CD14-positive monocyte (primary cell): ENCODE data around the gene LARP1. TPM values are rescaled to one million over a fixed set of nuclear protein-coding genes. Genes with fewer than 3 reads are reported as not detected.

Source experiments
- DNase-seq, 3 donors: peaks; one replicate each; pipeline ENCODE4 v3.0.0-alpha.2; 2011 to 2022
- H2AFZ ChIP-seq: 2 replicates; pipeline ENCODE4 v1.6.0; 2012; ENCODE audit warnings: mild to moderate bottlenecking, low read depth, low read length, inconsistent platforms; ENCODE audit not compliant: insufficient read depth, poor library complexity, severe bottlenecking
- H3K27ac ChIP-seq, 2 donors: 1 replicate in 1 of 2; 2 replicates in 1 of 2; pipeline ENCODE4 v1.5.1; 2012 to 2013; ENCODE audit warnings: low read length in 2 of 2, control low read depth in 1 of 2, inconsistent platforms in 1 of 2, low read depth in 1 of 2, mild to moderate bottlenecking in 1 of 2
- H3K27me3 ChIP-seq, 2 donors: one replicate each; pipeline versions ENCODE4 v1.6.0 to v1.6.1; 2011 to 2013; ENCODE audit warnings: low read length in 2 of 2; ENCODE audit not compliant: control insufficient read depth in 2 of 2, insufficient read depth in 2 of 2
- H3K36me3 ChIP-seq, 2 donors: replicated peaks in 1 of 2; 1 replicate in 1 of 2; 2 replicates in 1 of 2; pipeline versions ENCODE4 v1.5.1 to v1.6.1; 2012 to 2013; ENCODE audit warnings: low read length in 2 of 2, control low read depth in 1 of 2, inconsistent platforms in 1 of 2, mild to moderate bottlenecking in 1 of 2; ENCODE audit not compliant: insufficient read depth in 2 of 2, control insufficient read depth in 1 of 2
- H3K4me1 ChIP-seq, 2 donors: 1 replicate in 1 of 2; 2 replicates in 1 of 2; pipeline versions ENCODE4 v1.5.1 to v1.6.1; 2012 to 2013; ENCODE audit warnings: low read length in 2 of 2, control low read depth in 1 of 2, inconsistent platforms in 1 of 2, mild to moderate bottlenecking in 1 of 2, moderate library complexity in 1 of 2; ENCODE audit not compliant: insufficient read depth in 2 of 2, control insufficient read depth in 1 of 2
- H3K4me2 ChIP-seq: replicated peaks from 2 replicates; pipeline ENCODE3; 2012; ENCODE audit warnings: low read length, moderate library complexity, mild to moderate bottlenecking; ENCODE audit not compliant: poor library complexity, severe bottlenecking; ENCODE audit errors: extremely low read depth
- H3K4me3 ChIP-seq, 3 experiments: fragments of 200-600 bp in 1 of 3; sonication (generic) in 1 of 3; replicated peaks in 1 of 3; 1 replicate in 2 of 3; 2 replicates in 1 of 3; pipeline ENCODE4 v1.5.1; 2011 to 2013; ENCODE audit warnings: low read length in 3 of 3, mild to moderate bottlenecking in 3 of 3, control low read depth in 2 of 3, low read depth in 2 of 3, inconsistent platforms in 1 of 3, moderate library complexity in 1 of 3
- H3K79me2 ChIP-seq: 2 replicates; pipeline ENCODE4 v1.6.0; 2012; ENCODE audit warnings: mild to moderate bottlenecking, control low read depth, inconsistent platforms, low read length, moderate library complexity; ENCODE audit not compliant: insufficient read depth
- H3K9ac ChIP-seq: 2 replicates; pipeline ENCODE4 v1.6.0; 2017; ENCODE audit warnings: low read length, mild to moderate bottlenecking; ENCODE audit not compliant: insufficient read depth, poor library complexity, severe bottlenecking
- H3K9me3 ChIP-seq, 2 donors: replicated peaks in 1 of 2; 1 replicate in 1 of 2; 2 replicates in 1 of 2; pipeline versions ENCODE4 v1.5.1 to v1.6.1; 2012 to 2013; ENCODE audit warnings: low read length in 2 of 2, control low read depth in 1 of 2; ENCODE audit not compliant: control insufficient read depth in 1 of 2, insufficient read depth in 1 of 2
- H4K20me1 ChIP-seq: 2 replicates; pipeline ENCODE4 v1.6.0; 2012; ENCODE audit warnings: mild to moderate bottlenecking, low read length, control low read depth, moderate library complexity; ENCODE audit not compliant: insufficient read depth
- H3K27ac Mint-ChIP-seq, 7 donors: one replicate each; pipeline ENCODE4 v1.8.0; 2020; ENCODE audit warnings: mild to moderate bottlenecking in 7 of 7, mixed read lengths in 7 of 7, moderate library complexity in 6 of 7, inconsistent platforms in 2 of 7
- H3K27me3 Mint-ChIP-seq, 3 donors: one replicate each; pipeline ENCODE4 v1.8.0; 2021 to 2022; ENCODE audit warnings: low read depth in 3 of 3, mild to moderate bottlenecking in 3 of 3, mixed read lengths in 3 of 3, moderate library complexity in 3 of 3, inconsistent platforms in 1 of 3
- H3K36me3 Mint-ChIP-seq, 2 donors: one replicate each; pipeline ENCODE4 v1.8.0; 2020; ENCODE audit warnings: mixed read lengths in 2 of 2, inconsistent platforms in 1 of 2, mild to moderate bottlenecking in 1 of 2
- H3K4me1 Mint-ChIP-seq: one replicate; pipeline ENCODE4 v1.8.0; 2020; ENCODE audit warnings: mild to moderate bottlenecking, mixed read lengths
- H3K4me3 Mint-ChIP-seq, 2 donors: one replicate each; pipeline ENCODE4 v1.8.0; 2020; ENCODE audit warnings: mild to moderate bottlenecking in 2 of 2, mixed read lengths in 2 of 2, moderate library complexity in 1 of 2
- H3K9me3 Mint-ChIP-seq, 7 donors: one replicate each; pipeline ENCODE4 v1.8.0; 2020 to 2022; ENCODE audit warnings: mixed read lengths in 7 of 7, mild to moderate bottlenecking in 6 of 7, moderate library complexity in 6 of 7, inconsistent platforms in 2 of 7
- WGBS: methylation state at CpG from one replicate; pipeline ENCODE4 v1.1.5; 2013; ENCODE audit warnings: missing lambda C conversion rate; ENCODE audit not compliant: insufficient coverage; 5-methylcytosine and 5-hydroxymethylcytosine counted together
- intact Hi-C, 2 donors: fragments of 100-400 bp; cut with micrococcal nuclease; formaldehyde crosslinking; loops; one replicate each; pipeline versions ENCODE4 v1.15.0 to v1.15.1; 2023
- polyA plus RNA-seq, 3 donors: library from polyadenylated mRNA; depleted of rRNA in 1 of 3; unstranded in 2 of 3; stranded (reverse) in 1 of 3; fragments of 300-500 nt in 2 of 3; fragments of >200 nt in 1 of 3; fragmentation: Illumina TruSeq in 2 of 3; gene quantifications; 1 replicate in 2 of 3; 2 replicates in 1 of 3; pipeline ENCODE4 v1.2.3, GENCODE V29; 2012 to 2021
- TF ChIP-seq, protein P1 (sequence below): fragments of 200-600 bp; IDR thresholded peaks from one replicate; pipeline ENCODE4 v1.8.0; 2022; ENCODE audit warnings: antibody characterized with exemption, mild to moderate bottlenecking

Gene LARP1
- polyA plus RNA-seq, 3 donors: 4.7 to 55.0 (median 5.8) TPM

DNA sequence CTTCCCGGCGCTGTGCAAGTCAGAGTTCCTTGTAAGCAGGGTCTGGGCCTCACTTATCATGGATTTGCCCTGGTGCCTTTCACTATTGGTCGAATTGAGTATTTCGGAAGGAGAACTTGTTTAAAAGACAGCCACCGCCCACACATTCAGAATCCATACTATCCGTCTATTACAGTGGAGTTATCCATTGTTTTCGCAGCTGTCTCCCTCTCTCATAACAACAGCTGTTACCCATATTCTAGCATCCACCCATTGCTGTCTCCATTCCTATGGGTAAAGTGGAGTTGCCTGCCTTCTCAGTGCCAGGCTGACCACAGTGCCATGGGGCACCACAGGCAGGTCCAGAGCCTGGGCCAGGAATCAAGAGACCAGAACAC lies 75.0 kb downstream of the LARP1 start:
- Histone ChIP-seq H2AFZ (no peak overlapping the region), H3K27ac (peak overlapping the region in 1 of 2 donors; percentile 18), H3K4me3 (no peak overlapping the region), H3K36me3 (peaks cover 2 to 7% of the 10 kb centered on the region in 2 donors), H3K9me3 (no peaks in the 10 kb centered on the region), H3K79me2 (no peaks in the 10 kb centered on the region), H3K27me3 (no peaks in the 10 kb centered on the region), H4K20me1 (no peaks in the 10 kb centered on the region), H3K4me1 (no peaks in the 10 kb centered on the region), H3K9ac (no peak overlapping the region), H3K4me2 (no peak overlapping the region)
- Mint-ChIP-seq H3K36me3 (peaks cover 16 to 20% of the 10 kb centered on the region in 2 donors), H3K27ac (peak overlapping the region in 3 of 7 donors; percentile 21 to 73 (median 32)), H3K4me3 (no peak overlapping the region), H3K4me1 (peaks cover 9% of the 10 kb centered on the region), H3K27me3 (peaks cover 0 to 2% (median 2%) of the 10 kb centered on the region in 3 donors), H3K9me3 (no peaks in the 10 kb centered on the region)
- DNase-seq: no peak
- TF ChIP-seq, protein P1, sequence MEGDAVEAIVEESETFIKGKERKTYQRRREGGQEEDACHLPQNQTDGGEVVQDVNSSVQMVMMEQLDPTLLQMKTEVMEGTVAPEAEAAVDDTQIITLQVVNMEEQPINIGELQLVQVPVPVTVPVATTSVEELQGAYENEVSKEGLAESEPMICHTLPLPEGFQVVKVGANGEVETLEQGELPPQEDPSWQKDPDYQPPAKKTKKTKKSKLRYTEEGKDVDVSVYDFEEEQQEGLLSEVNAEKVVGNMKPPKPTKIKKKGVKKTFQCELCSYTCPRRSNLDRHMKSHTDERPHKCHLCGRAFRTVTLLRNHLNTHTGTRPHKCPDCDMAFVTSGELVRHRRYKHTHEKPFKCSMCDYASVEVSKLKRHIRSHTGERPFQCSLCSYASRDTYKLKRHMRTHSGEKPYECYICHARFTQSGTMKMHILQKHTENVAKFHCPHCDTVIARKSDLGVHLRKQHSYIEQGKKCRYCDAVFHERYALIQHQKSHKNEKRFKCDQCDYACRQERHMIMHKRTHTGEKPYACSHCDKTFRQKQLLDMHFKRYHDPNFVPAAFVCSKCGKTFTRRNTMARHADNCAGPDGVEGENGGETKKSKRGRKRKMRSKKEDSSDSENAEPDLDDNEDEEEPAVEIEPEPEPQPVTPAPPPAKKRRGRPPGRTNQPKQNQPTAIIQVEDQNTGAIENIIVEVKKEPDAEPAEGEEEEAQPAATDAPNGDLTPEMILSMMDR: no peak
- WGBS: 85% methylated on average over 4 of the region's 7 CpGs
- intact Hi-C loops: no loop called here

DNA sequence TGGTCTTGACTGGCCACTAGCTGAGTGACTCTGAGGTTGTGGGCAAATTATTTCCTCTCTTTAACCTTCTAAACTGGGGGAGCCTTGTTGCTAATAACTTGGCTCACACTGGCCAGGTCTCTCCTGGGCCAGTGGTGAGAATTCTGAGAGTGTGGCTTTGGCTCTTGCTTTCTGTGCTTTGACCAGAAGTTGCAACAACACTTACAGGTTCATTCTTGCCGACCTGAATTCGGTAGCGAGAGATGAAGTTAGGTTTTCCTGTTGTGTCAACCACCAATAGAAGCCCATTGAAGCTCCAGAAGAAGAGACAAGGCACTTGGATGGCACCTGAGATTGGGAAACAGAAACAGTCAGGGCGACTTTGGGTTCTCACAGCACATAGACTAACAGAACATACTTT lies 75.4 kb downstream of the LARP1 start:
- intact Hi-C loops: no loop called here
- Histone ChIP-seq H3K36me3 (peaks cover 2 to 7% of the 10 kb centered on the region in 2 donors), H3K9ac (no peak overlapping the region)

More for the DNA sequence above, 75.4 kb downstream of the LARP1 start:
- Mint-ChIP-seq H3K9me3 (no peaks in the 10 kb centered on the region), H3K27ac (peak overlapping the region in 2 of 7 donors; percentile 21 to 38), H3K4me3 (no peak overlapping the region), H3K27me3 (peaks cover 0 to 4% (median 2%) of the 10 kb centered on the region in 3 donors), H3K4me1 (peaks cover 9% of the 10 kb centered on the region), H3K36me3 (peaks cover 16 to 20% of the 10 kb centered on the region in 2 donors)
- 86% methylated on average over 3 of the region's 4 CpGs for WGBS
- no peak overlapping the region for H3K27ac ChIP-seq
- no peaks in the 10 kb centered on the region for H3K9me3 ChIP-seq
- H3K4me3 ChIP-seq: no peak overlapping the region
- no peak overlapping the region for H3K4me2 ChIP-seq
- H4K20me1 ChIP-seq: no peaks in the 10 kb centered on the region
- TF ChIP-seq, protein P1: no peak
- DNase-seq: no peak
- H3K27me3 ChIP-seq: no peaks in the 10 kb centered on the region
- no peak overlapping the region for H2AFZ ChIP-seq
- H3K4me1 ChIP-seq: no peaks in the 10 kb centered on the region
- no peaks in the 10 kb centered on the region for H3K79me2 ChIP-seq
